Measurements from ENCODE around the gene BAZ1B. TPM values are rescaled to one million over a fixed set of nuclear protein-coding genes. Genes with fewer than 3 reads are reported as not detected.
A peak's percentile ranks its signal among the peaks of the same experiment; 100 is the strongest.

BAZ1B gene
- total and polyA plus RNA-seq, 2 donors from 2014 or later: 10.4 to 52.0 TPM

GRCh38 chr7:73557397-73558257 is 35.5 kb upstream of the BAZ1B start, which contains the start of gene BCL7B:
Gene BCL7B (minus strand): TSS chr7:73557690. CDS start chr7:73557578, 112 bp downstream.
- Histone ChIP-seq H3K9me3 (ENCODE audit: control insufficient read depth in 2 of 3, insufficient read depth in 1 of 3, low read length in 3 of 3) (no peaks in the 10 kb centered on the region), H3K36me3 (ENCODE audit: control insufficient read depth in 2 of 3, insufficient read depth in 3 of 3, low read length in 3 of 3) (no peaks in the 10 kb centered on the region), H3K27ac (ENCODE audit: low read depth in 2 of 2, low read length in 2 of 2) (peak within 1 kb of the TSS; percentile 99 to 100), H3K9ac (ENCODE audit: low read length in 3 of 3) (peak within 1 kb of the TSS; percentile 50 to 81 (median 66)), H3K4me1 (ENCODE audit: control insufficient read depth in 2 of 3, insufficient read depth in 2 of 3, low read depth in 1 of 3, low read length in 3 of 3) (peaks cover 0 to 16% (median 0%) of the 10 kb centered on the region in 3 donors), H3K4me3 (ENCODE audit: low read length in 3 of 3) (peak within 1 kb of the TSS; percentile 74 to 85 (median 81)), H3K27me3 (ENCODE audit: control insufficient read depth, insufficient read depth, low read length) (no peaks in the 10 kb centered on the region)
- intact Hi-C loops (cut with DNase I): no loop called here
- DNase-seq (peak; percentile 72 to 92 (median 89)), FAIRE-seq (no peak)
- TF ChIP-seq CTCF (IDR thresholded peaks at IDR 0.05; ENCODE audit: borderline replicate concordance, extremely low read depth, insufficient read depth): no peak

- Histone ChIP-seq H3K4me3 (ENCODE audit: low read length in 3 of 3) (peak overlapping the region; percentile 74 to 85 (median 81)), H3K36me3 (ENCODE audit: control insufficient read depth in 2 of 3, insufficient read depth in 3 of 3, low read length in 3 of 3) (peaks cover 0 to 3% (median 2%) of the 10 kb centered on the region in 3 donors), H3K9me3 (ENCODE audit: control insufficient read depth in 2 of 3, insufficient read depth in 1 of 3, low read length in 3 of 3) (no peaks in the 10 kb centered on the region), H3K9ac (ENCODE audit: low read length in 3 of 3) (peak overlapping the region; percentile 44 to 67 (median 66)), H3K4me1 (ENCODE audit: control insufficient read depth in 2 of 3, insufficient read depth in 2 of 3, low read depth in 1 of 3, low read length in 3 of 3) (peaks cover 0 to 16% (median 0%) of the 10 kb centered on the region in 3 donors), H3K27ac (ENCODE audit: low read depth in 2 of 2, low read length in 2 of 2) (peak overlapping the region; percentile 99 to 100), H3K27me3 (ENCODE audit: control insufficient read depth, insufficient read depth, low read length) (no peaks in the 10 kb centered on the region)
- no peak for TF ChIP-seq CTCF (IDR thresholded peaks at IDR 0.05; ENCODE audit: borderline replicate concordance, extremely low read depth, insufficient read depth)
- FAIRE-seq (no peak), DNase-seq (peak; percentile 94 to 98 (median 96))
- intact Hi-C loops (cut with DNase I): no loop called here
Observed at GRCh38 chr7:73557108-73557396, 35.0 kb upstream of the BAZ1B start.

- TF ChIP-seq CTCF (IDR thresholded peaks at IDR 0.05; ENCODE audit: borderline replicate concordance, extremely low read depth, insufficient read depth): no peak
- DNase-seq (no peak), FAIRE-seq (no peak)
- H3K9ac ChIP-seq (ENCODE audit: low read length in 3 of 3): peak overlapping the region; percentile 44 to 66 (median 49)
- H3K4me3 ChIP-seq (ENCODE audit: low read length in 3 of 3): peak overlapping the region; percentile 74 to 85 (median 81)
- H3K4me1 ChIP-seq (ENCODE audit: control insufficient read depth in 2 of 3, insufficient read depth in 2 of 3, low read depth in 1 of 3, low read length in 3 of 3): peaks cover 0 to 16% (median 0%) of the 10 kb centered on the region in 3 donors
- intact Hi-C loops (cut with DNase I): no loop called here
- peak overlapping the region; percentile 40 to 82 for H3K27ac ChIP-seq (ENCODE audit: low read depth in 2 of 2, low read length in 2 of 2)
- H3K27me3 ChIP-seq (ENCODE audit: control insufficient read depth, insufficient read depth, low read length): no peaks in the 10 kb centered on the region
- peaks cover 0 to 9% (median 2%) of the 10 kb centered on the region in 3 donors for H3K36me3 ChIP-seq (ENCODE audit: control insufficient read depth in 2 of 3, insufficient read depth in 3 of 3, low read length in 3 of 3)
- H3K9me3 ChIP-seq (ENCODE audit: control insufficient read depth in 2 of 3, insufficient read depth in 1 of 3, low read length in 3 of 3): no peaks in the 10 kb centered on the region
Observed at GRCh38 chr7:73556208-73557107, 34.4 kb upstream of the BAZ1B start.

All from kidney (tissue), 14 donors.